Loucy (cell line): Measurements from ENCODE around the gene CRYGD.

Source experiments
- H2AFZ ChIP-seq: fragments of 200-600 bp; sonication (generic); 2 replicates; pipeline ENCODE4 v1.6.0; 2016; ENCODE audit warnings: antibody characterized with exemption, mild to moderate bottlenecking, low read length, moderate library complexity
- H3F3A ChIP-seq: fragments of 200-600 bp; 2 replicates; pipeline ENCODE4 v1.6.0; 2016; ENCODE audit warnings: antibody characterized with exemption, low read depth, mild to moderate bottlenecking
- H3K27me3 ChIP-seq: fragments of 200-600 bp; sonication (generic); 2 replicates; pipeline ENCODE4 v1.6.1; 2014; ENCODE audit warnings: low read length, mild to moderate bottlenecking; ENCODE audit not compliant: insufficient read depth, poor library complexity, severe bottlenecking
- H3K36me3 ChIP-seq: fragments of 200-600 bp; sonication (generic); 2 replicates; pipeline ENCODE4 v1.6.1; 2016; ENCODE audit warnings: low read length; ENCODE audit not compliant: insufficient read depth
- H3K4me1 ChIP-seq: fragments of 200-600 bp; sonication (generic); 2 replicates; pipeline ENCODE4 v1.5.1; 2014; ENCODE audit warnings: low read length, mild to moderate bottlenecking; ENCODE audit not compliant: insufficient read depth, poor library complexity, severe bottlenecking
- H3K4me2 ChIP-seq: fragments of 200-600 bp; sonication (generic); 2 replicates; pipeline ENCODE4 v1.6.0; 2014; ENCODE audit warnings: antibody characterized with exemption, low read length, low read depth, mild to moderate bottlenecking; ENCODE audit not compliant: poor library complexity, severe bottlenecking
- H3K4me3 ChIP-seq: fragments of 200-600 bp; sonication (generic); 2 replicates; pipeline ENCODE4 v1.5.1; 2014; ENCODE audit warnings: low read length, mild to moderate bottlenecking, mixed read lengths; ENCODE audit not compliant: poor library complexity, severe bottlenecking
- H3K79me2 ChIP-seq: fragments of 200-600 bp; sonication (generic); 2 replicates; pipeline ENCODE4 v1.6.1; 2014; ENCODE audit warnings: low read length; ENCODE audit not compliant: insufficient read depth
- H3K9ac ChIP-seq: fragments of 200-600 bp; sonication (generic); 2 replicates; pipeline ENCODE4 v1.6.0; 2014; ENCODE audit warnings: mild to moderate bottlenecking, low read depth, low read length, moderate library complexity; ENCODE audit not compliant: poor library complexity, severe bottlenecking
- H3K9me2 ChIP-seq: fragments of 200-600 bp; sonication (generic); replicated peaks from 2 replicates; pipeline ENCODE4 v1.6.1; 2016; ENCODE audit warnings: low read depth, low read length, mixed read lengths
- H3K9me3 ChIP-seq: fragments of 200-600 bp; sonication (generic); 2 replicates; pipeline ENCODE4 v1.6.1; 2014; ENCODE audit warnings: mild to moderate bottlenecking, antibody characterized with exemption, low read length, low read depth; ENCODE audit not compliant: insufficient read depth
- H4K20me1 ChIP-seq: fragments of 200-600 bp; sonication (generic); 2 replicates; pipeline ENCODE4 v1.6.0; 2014; ENCODE audit warnings: antibody characterized with exemption, low read length, mild to moderate bottlenecking; ENCODE audit not compliant: insufficient read depth, poor library complexity, severe bottlenecking
- EZH2phosphoT487 ChIP-seq: fragments of 200-600 bp; IDR thresholded peaks from 2 replicates; pipeline ENCODE4 v1.6.1; 2018; ENCODE audit warnings: antibody characterized with exemption, mild to moderate bottlenecking, moderate library complexity, borderline replicate concordance
- TF ChIP-seq, protein P1 (sequence below): fragments of 200-600 bp; sonication (generic); conservative IDR thresholded peaks from 2 replicates; pipeline ENCODE4 v1.5.1; 2014; ENCODE audit warnings: mild to moderate bottlenecking, antibody characterized with exemption, low read length

The CRYGD gene

DNA sequence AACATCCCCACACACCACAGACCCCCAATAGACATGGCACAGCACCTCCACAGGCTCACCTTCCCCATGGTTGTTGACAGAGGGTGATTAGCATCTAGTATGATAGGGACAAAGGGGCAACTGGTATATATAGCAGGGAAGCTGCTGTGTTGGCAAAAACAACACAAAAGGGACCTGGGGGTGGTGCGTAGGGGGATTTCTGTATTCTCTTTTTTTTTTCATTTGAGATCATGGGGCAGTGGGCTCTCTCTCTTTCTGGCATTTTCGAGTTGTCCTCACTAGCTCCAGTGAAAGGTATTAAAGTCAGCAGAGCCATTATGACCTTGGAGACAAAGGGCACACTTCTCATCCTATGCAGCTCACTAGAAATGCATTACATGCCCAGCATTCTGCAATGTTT is 39.2 kb upstream of the CRYGD start, which contains the start of gene CRYGA:
CRYGA (minus strand) TSS at position 101 of the 400 bp plus-strand sequence; CDS start at position 68, 33 bp downstream.
- no peaks in the 10 kb centered on the region for H3K27me3 ChIP-seq
- H3K9ac ChIP-seq: no peak within 1 kb of the TSS
- H3K9me3 ChIP-seq: no peaks in the 10 kb centered on the region
- TF ChIP-seq, protein P1, sequence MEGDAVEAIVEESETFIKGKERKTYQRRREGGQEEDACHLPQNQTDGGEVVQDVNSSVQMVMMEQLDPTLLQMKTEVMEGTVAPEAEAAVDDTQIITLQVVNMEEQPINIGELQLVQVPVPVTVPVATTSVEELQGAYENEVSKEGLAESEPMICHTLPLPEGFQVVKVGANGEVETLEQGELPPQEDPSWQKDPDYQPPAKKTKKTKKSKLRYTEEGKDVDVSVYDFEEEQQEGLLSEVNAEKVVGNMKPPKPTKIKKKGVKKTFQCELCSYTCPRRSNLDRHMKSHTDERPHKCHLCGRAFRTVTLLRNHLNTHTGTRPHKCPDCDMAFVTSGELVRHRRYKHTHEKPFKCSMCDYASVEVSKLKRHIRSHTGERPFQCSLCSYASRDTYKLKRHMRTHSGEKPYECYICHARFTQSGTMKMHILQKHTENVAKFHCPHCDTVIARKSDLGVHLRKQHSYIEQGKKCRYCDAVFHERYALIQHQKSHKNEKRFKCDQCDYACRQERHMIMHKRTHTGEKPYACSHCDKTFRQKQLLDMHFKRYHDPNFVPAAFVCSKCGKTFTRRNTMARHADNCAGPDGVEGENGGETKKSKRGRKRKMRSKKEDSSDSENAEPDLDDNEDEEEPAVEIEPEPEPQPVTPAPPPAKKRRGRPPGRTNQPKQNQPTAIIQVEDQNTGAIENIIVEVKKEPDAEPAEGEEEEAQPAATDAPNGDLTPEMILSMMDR: no peak
- no peak for TF ChIP-seq EZH2phosphoT487
- H2AFZ ChIP-seq: no peak within 1 kb of the TSS; the same call in 1 of the 2 replicates
- no peak within 1 kb of the TSS for H3K4me3 ChIP-seq
- H3K9me2 ChIP-seq: no peaks in the 10 kb centered on the region
- no peaks in the 10 kb centered on the region for H4K20me1 ChIP-seq
- no peaks in the 10 kb centered on the region for H3K79me2 ChIP-seq
- H3F3A ChIP-seq: no peaks in the 10 kb centered on the region
- no peak within 1 kb of the TSS for H3K4me2 ChIP-seq
- no peaks in the 10 kb centered on the region for H3K4me1 ChIP-seq
- no peaks in the 10 kb centered on the region for H3K36me3 ChIP-seq

DNA sequence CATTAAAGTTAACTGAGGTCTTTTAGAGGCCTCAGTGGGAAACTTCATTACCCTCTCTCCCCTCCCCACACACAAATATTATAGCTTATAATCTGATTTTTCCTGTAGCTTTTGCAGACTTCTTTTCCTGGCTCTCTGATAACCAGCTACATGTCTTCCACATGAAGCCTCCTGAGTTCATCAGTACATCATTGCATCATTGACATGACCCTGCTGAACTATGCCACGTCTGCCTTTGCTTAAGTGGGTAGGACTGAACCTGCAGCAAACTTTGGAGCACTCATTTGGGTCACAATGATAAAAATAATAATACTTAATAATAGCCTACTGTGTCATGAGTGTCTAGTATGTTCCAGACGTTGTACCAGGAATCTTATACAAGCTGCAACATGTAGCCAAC is 32.1 kb upstream of the CRYGD start:
- Histone ChIP-seq H3F3A (no peaks in the 10 kb centered on the region), H3K9ac (no peak overlapping the region), H2AFZ (no peak overlapping the region), H3K79me2 (no peaks in the 10 kb centered on the region), H3K4me1 (no peaks in the 10 kb centered on the region), H3K4me3 (no peak overlapping the region), H4K20me1 (no peaks in the 10 kb centered on the region), H3K36me3 (no peaks in the 10 kb centered on the region), H3K4me2 (no peak overlapping the region), H3K27me3 (no peaks in the 10 kb centered on the region), H3K9me2 (no peaks in the 10 kb centered on the region), H3K9me3 (peaks cover 5% of the 10 kb centered on the region; the same call in 1 of the 2 replicates)
- TF ChIP-seq, protein P1: no peak
- TF ChIP-seq EZH2phosphoT487: no peak

DNA sequence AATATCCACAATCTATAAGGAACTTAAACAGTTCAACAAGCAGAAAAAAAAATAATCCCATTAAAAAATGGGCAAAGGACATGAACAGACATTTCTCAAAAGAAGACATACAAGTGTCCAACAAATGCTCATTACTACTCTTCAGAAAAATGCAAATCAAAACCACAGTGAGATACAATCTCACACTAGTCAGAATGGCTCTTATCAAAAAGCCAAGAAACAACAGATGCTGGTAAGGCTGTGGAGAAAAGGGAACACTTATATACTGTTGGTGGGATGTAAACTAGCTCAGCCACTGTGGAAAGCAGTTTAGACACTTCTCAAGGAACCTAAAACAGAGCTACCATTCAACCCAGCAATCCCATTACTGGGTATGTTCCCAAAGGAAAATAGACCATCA is 28.8 kb upstream of the CRYGD start:
- no peaks in the 10 kb centered on the region for H3K27me3 ChIP-seq
- no peaks in the 10 kb centered on the region for H3K79me2 ChIP-seq
- no peak overlapping the region for H3K4me3 ChIP-seq
- no peak overlapping the region for H2AFZ ChIP-seq
- no peaks in the 10 kb centered on the region for H3K4me1 ChIP-seq
- H3K9me2 ChIP-seq: no peaks in the 10 kb centered on the region
- peaks cover 5% of the 10 kb centered on the region; the same call in 1 of the 2 replicates for H3K9me3 ChIP-seq
- no peak for TF ChIP-seq EZH2phosphoT487
- TF ChIP-seq, protein P1: no peak
- H3K36me3 ChIP-seq: no peaks in the 10 kb centered on the region
- H3F3A ChIP-seq: no peaks in the 10 kb centered on the region
- H4K20me1 ChIP-seq: no peaks in the 10 kb centered on the region
- H3K9ac ChIP-seq: no peak overlapping the region
- no peak overlapping the region for H3K4me2 ChIP-seq
